Body of pancreas (tissue), 4 donors: Measurements from ENCODE around the gene UEVLD. TPM values are rescaled to one million over a fixed set of nuclear protein-coding genes. Genes with fewer than 3 reads are reported as not detected.

ENCODE experiments used
- ATAC-seq: fragments of 150-250 bp; one replicate; pipeline ENCODE4 v1.9.1; 2016
- DNase-seq, 4 donors: peaks; one replicate each; pipeline ENCODE4 v3.0.0-alpha.2; 2019
- H3K27ac ChIP-seq, 4 donors: fragments of 200-600 bp; sonication (generic); 1 replicate in 3 of 4; 2 replicates in 1 of 4; pipeline versions ENCODE4 v1.5.1 to v1.6.1; 2016 to 2019; ENCODE audit warnings: mild to moderate bottlenecking in 1 of 4, mixed read lengths in 1 of 4, moderate library complexity in 1 of 4
- H3K27me3 ChIP-seq, 2 donors: fragments of 200-600 bp; sonication (generic); one replicate each; pipeline ENCODE4 v1.6.0; 2016; ENCODE audit warnings: mild to moderate bottlenecking in 1 of 2
- H3K36me3 ChIP-seq, 2 donors: fragments of 200-600 bp; sonication (generic); replicated peaks in 1 of 2; 2 replicates each; pipeline ENCODE4 v1.5.1; 2016; ENCODE audit warnings: low read depth in 2 of 2; ENCODE audit not compliant: insufficient read depth in 1 of 2
- H3K4me1 ChIP-seq: fragments of 200-600 bp; sonication (generic); one replicate; pipeline ENCODE4 v1.6.0; 2016
- H3K4me3 ChIP-seq, 2 donors: fragments of 200-600 bp; sonication (generic); 1 replicate in 1 of 2; 2 replicates in 1 of 2; pipeline ENCODE4 v1.5.1; 2016 to 2019
- H3K9me3 ChIP-seq, 3 donors: fragments of 200-600 bp; sonication (generic); 1 replicate in 2 of 3; 2 replicates in 1 of 3; pipeline ENCODE4 v1.5.1; 2016
- POLR2A ChIP-seq, 3 donors: fragments of 450-650 bp; IDR thresholded peaks; one replicate each; pipeline ENCODE4 v1.6.1; 2016; ENCODE audit warnings: antibody characterized with exemption in 3 of 3, mild to moderate bottlenecking in 2 of 3
- WGBS, 2 donors: methylation state at CpG; one replicate each; pipeline ENCODE4 v1.1.5; 2017; 5-methylcytosine and 5-hydroxymethylcytosine counted together
- intact Hi-C: fragments of 100-400 bp; cut with DNase I; formaldehyde crosslinking; loops from one replicate; pipeline ENCODE4 v1.15.1; 2023
- total RNA-seq, 2 donors: library from RNA; depleted of rRNA; stranded (reverse); fragments of >200 nt; gene quantifications; one replicate each; pipeline ENCODE4 v1.1.0, GENCODE V29; 2016
- TF ChIP-seq, protein P1 (sequence below), 7 experiments: fragments of 450-650 bp in 4 of 7; fragments of 200-600 bp in 3 of 7; sonication (generic) in 3 of 7; IDR thresholded peaks; one replicate each; pipeline ENCODE4 v1.5.1; 2016 to 2019; ENCODE audit warnings: antibody characterized with exemption in 7 of 7

Gene UEVLD
- total RNA-seq, 2 donors from 2014 or later = 5.6 to 8.8 TPM

DNA sequence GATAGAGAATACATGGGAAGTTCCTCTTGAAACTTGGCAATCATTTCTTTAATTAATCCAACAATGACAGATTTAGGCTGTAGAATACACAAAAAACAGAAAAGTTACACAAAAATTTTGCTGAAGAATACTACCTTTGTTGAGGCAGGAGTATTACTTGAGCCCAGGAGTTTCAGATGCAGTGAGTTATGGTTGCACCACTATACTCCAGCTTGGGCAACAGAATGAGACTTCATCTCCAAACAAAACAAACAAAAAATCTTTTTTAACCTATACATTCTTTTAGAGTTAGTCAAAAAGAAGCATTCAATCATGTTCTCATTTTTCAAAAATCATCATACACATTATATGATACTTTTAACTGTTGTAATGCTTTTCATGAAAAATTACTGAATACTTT lies 22.1 kb downstream of the UEVLD start:
- TF ChIP-seq, protein P1, sequence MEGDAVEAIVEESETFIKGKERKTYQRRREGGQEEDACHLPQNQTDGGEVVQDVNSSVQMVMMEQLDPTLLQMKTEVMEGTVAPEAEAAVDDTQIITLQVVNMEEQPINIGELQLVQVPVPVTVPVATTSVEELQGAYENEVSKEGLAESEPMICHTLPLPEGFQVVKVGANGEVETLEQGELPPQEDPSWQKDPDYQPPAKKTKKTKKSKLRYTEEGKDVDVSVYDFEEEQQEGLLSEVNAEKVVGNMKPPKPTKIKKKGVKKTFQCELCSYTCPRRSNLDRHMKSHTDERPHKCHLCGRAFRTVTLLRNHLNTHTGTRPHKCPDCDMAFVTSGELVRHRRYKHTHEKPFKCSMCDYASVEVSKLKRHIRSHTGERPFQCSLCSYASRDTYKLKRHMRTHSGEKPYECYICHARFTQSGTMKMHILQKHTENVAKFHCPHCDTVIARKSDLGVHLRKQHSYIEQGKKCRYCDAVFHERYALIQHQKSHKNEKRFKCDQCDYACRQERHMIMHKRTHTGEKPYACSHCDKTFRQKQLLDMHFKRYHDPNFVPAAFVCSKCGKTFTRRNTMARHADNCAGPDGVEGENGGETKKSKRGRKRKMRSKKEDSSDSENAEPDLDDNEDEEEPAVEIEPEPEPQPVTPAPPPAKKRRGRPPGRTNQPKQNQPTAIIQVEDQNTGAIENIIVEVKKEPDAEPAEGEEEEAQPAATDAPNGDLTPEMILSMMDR (IDR thresholded peaks at IDR 0.05) = no peak
- TF ChIP-seq POLR2A (IDR thresholded peaks at IDR 0.05) = no peak
- Histone ChIP-seq H3K27ac (no peak overlapping the region), H3K4me3 (no peak overlapping the region), H3K9me3 (no peaks in the 10 kb centered on the region), H3K4me1 (no peaks in the 10 kb centered on the region), H3K36me3 (peaks cover 0 to 1% of the 10 kb centered on the region in 2 donors), H3K27me3 (no peaks in the 10 kb centered on the region)
- ATAC-seq = no peak
- no peak for DNase-seq
- intact Hi-C loops = no loop called here

- no peaks in the 10 kb centered on the region for H3K27me3 ChIP-seq
- H3K4me1 ChIP-seq = no peaks in the 10 kb centered on the region
- no peak for ATAC-seq
- no peaks in the 10 kb centered on the region for H3K9me3 ChIP-seq
- peaks cover 0 to 4% of the 10 kb centered on the region in 2 donors for H3K36me3 ChIP-seq
- DNase-seq = no peak
- no peak overlapping the region for H3K27ac ChIP-seq
- H3K4me3 ChIP-seq = no peak overlapping the region
- TF ChIP-seq, protein P1 (IDR thresholded peaks at IDR 0.05) = no peak
- TF ChIP-seq POLR2A (IDR thresholded peaks at IDR 0.05) = no peak
- intact Hi-C loops = no loop called here
Measured at GRCh38 chr11:18564149-18564548, 24.4 kb downstream of the UEVLD start.

GRCh38 chr11:18563090-18563730 lies 25.3 kb downstream of the UEVLD start:
- no peak for DNase-seq
- Histone ChIP-seq H3K27ac (no peak overlapping the region), H3K4me3 (no peak overlapping the region), H3K4me1 (no peaks in the 10 kb centered on the region), H3K27me3 (no peaks in the 10 kb centered on the region), H3K36me3 (peaks cover 0 to 4% of the 10 kb centered on the region in 2 donors), H3K9me3 (no peaks in the 10 kb centered on the region)
- ATAC-seq = no peak
- 81 to 83% methylated on average over 2 of the region's 2 CpGs for WGBS, 2 donors
- TF ChIP-seq POLR2A (IDR thresholded peaks at IDR 0.05) = no peak
- TF ChIP-seq, protein P1 (IDR thresholded peaks at IDR 0.05) = no peak
- intact Hi-C loops = no loop called here

DNA sequence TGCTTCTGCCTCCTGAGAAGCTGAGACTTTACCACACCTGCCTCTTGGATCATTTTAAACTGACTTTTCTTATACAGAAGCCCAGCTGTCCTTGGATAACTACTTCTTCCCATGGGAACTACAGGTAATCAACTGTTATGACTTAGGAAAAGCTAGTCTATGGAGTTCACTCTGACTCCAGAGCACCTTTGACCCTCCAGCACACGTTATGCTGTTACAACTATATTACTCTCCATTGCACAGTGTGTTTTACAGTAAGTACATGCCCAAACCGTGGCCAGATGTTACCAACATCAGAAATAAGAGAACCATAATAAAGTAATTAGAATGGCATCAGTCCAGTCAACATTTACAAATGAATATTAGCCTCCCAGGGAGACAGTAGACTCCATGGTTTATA lies 40.5 kb downstream of the UEVLD start:
- WGBS, 2 donors = 73 to 81% methylated on average over 2 of the region's 2 CpGs
- Histone ChIP-seq H3K9me3 (no peaks in the 10 kb centered on the region), H3K27ac (no peak overlapping the region), H3K36me3 (peaks cover 0 to 9% of the 10 kb centered on the region in 2 donors), H3K4me1 (no peaks in the 10 kb centered on the region), H3K4me3 (no peak overlapping the region), H3K27me3 (no peaks in the 10 kb centered on the region)
- no peak for TF ChIP-seq POLR2A (IDR thresholded peaks at IDR 0.05)
- TF ChIP-seq, protein P1 (IDR thresholded peaks at IDR 0.05) = no peak
- no peak for DNase-seq
- no peak for ATAC-seq
- intact Hi-C loops = loop anchor here (10.0 kb wide), 1 partner anchor 187 kb away; no protein-coding TSS in a partner anchor
